ENCODE results near the gene IRS1.

IRS1 gene

GRCh38 chr2:226726546-226726945, 73.1 kb downstream of the IRS1 start:
- no peak for DNase-seq (ENCODE audit: low spot score)

DNA sequence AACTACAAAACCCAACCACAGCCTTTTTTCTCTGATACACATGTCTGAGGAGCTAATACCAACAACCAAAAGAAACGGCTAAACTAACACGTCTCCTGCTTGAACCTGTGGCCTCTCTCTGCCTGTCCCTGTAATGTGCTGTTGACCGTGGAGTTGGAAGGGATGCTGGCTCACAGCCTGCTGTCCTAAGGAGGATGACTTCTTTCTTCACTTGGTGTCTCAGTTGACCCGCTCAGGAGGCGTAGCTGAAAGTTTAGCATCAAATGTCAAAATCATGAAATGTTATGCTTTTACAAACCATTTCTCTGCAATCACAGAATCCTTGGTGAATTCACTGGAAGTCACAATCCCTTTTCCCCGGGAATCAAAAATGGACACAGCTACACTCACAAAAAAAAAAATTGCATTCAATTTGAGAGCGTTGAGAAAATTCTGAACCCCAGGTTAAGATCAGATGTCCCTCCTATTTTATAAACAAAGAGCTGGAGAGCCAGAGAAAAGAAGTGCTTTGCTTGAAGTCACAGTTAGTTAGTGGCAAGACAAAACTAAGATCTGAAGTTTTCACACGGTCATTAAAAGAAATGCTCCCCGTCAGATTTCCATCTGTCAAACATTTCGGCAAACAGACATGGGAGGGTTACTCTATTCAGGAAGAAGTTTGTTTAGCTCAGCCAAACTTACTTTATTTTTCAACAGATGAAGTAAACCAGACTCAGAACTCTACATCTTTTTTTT, 74.3 kb downstream of the IRS1 start:
- no peak for DNase-seq (ENCODE audit: low spot score)

- no peak for DNase-seq (ENCODE audit: low spot score)
Observed at GRCh38 chr2:226721541-226721940, 78.1 kb downstream of the IRS1 start.

DNA sequence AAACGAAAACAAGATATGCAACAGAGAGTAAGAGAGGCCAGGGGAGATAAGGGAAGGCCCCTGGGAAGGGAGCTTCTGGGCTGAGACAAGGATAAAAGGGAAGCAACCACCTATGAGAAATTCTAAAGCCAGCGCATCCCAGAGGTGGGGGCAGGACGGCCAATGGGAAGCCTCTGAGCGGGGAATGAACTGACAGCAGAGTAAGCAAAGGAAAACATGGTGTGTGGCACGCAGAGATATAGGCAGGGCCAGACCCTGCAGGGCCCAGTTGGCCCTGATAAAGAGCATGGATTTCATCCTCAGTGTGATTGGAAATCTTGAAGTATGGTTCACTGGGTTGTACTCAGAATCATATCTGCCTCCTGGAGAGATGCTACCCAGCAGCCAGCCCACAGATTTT, 78.7 kb downstream of the IRS1 start:
- no peak for DNase-seq (ENCODE audit: low spot score)

DNA sequence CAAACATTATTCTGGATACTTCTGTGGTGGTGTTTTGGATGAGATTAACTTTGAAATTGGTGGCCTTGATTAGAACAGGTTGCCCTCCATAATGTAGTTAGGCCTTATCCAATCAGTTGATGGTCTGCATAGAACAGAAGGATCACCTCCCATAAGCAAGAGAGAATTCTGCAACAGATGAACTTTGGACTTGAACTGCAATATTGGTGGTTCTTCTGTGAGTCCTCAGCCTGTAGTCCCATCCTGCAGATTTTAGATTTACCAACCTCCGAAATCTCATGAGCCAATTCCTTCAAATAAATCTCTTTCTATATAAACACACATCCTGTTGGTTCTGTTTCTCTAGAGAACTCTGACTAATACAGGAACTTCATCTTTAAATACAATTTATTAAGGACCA, 81.9 kb downstream of the IRS1 start:
- DNase-seq (ENCODE audit: low spot score): no peak

GRCh38 chr2:226716126-226716525, 83.5 kb downstream of the IRS1 start:
- DNase-seq (ENCODE audit: low spot score): no peak

DNA sequence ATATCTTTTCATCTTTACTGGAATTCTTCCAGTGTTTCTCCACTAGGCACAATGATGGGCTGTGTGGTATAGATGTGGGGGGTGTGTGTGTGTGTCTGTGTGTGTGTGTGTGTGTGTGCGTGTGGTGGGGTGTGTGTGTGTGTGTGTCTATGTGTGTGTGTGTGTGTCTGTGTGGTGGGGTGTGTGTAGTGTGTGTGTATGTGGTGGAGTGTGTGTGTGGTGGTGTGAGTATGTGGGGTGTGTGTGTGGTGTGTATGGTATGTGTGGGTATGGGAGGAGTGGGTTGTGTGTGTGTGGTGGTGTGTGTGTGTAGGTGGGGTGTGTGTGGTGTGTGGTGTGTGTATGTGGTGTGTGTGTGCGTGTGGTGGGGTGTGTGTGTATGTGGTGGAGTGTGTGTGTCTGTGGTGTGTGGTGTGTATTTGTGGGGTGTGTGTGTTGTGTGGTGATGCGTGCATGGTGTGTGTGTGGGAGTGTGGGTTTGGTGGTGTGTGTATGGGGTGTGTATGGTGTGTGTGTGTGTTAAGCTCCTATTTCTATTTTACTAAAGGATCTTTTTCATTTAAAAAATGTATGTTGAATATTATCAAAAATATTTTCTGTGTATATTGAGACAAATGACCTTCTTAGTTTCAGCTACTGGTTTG, 84.2 kb downstream of the IRS1 start:
- no peak for DNase-seq (ENCODE audit: low spot score)

GRCh38 chr2:226712941-226713340, 86.7 kb downstream of the IRS1 start:
- no peak for DNase-seq (ENCODE audit: low spot score)

DNA sequence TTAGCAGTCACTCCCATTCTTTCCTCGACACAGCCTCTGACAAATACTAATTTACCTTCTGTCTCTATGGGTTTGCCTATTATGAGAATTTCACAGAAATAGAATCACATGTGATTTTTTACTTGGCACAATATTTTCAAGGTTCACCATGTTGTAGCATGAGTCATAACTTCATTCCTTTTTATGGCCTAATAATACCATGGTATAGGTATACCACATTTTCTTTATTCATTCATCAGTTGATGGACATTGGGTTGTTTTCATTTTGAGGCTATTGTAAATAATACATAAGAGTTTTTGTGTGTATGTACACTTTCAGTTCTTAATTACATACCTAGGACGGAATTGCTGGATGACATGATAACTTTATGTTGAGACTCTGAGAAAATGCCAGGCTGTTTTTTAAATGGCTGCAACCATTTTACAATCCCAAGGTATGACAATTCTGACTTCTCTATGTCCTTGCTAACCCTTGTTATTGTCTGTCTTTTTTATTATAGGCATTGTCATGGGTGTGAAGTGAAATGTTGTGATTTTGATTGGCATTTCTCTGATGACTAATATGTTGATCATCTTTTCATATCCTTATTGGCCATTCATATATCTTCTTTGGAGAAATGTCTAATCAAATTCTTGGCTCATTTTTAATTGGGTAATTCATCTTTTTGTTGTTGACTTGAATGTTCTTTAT, 87.9 kb downstream of the IRS1 start:
- no peak for DNase-seq (ENCODE audit: low spot score)

- DNase-seq (ENCODE audit: low spot score): no peak
Observed at GRCh38 chr2:226707499-226707898, 92.1 kb downstream of the IRS1 start.

GRCh38 chr2:226705965-226706364, 93.7 kb downstream of the IRS1 start:
- no peak for DNase-seq (ENCODE audit: low spot score)

GRCh38 chr2:226705133-226705886, 94.3 kb downstream of the IRS1 start:
- no peak for DNase-seq (ENCODE audit: low spot score)

GRCh38 chr2:226703514-226703913, 96.1 kb downstream of the IRS1 start:
- no peak for DNase-seq (ENCODE audit: low spot score)

DNA sequence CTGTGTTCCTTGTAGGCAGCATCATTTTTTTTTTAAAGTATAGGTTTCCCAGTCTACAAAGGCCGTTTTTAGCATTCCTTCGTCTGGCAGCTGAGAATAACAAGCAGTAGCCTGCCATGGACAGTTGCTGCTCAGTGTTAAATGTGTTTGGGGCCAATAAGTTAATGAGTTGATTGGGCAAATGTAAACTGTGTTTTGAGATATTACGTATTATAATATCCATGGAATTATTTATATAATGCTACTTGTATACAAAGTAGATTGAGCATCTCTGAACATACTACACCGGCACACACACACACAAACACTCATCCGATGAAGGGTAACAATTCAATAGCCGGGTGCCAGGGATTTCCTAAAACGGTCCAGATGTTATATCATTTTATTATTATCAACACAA, 97.2 kb downstream of the IRS1 start:
- DNase-seq (ENCODE audit: low spot score): no peak

- no peak for DNase-seq (ENCODE audit: low spot score)
Observed at GRCh38 chr2:226701052-226701451, 98.6 kb downstream of the IRS1 start.

GRCh38 chr2:226699321-226699720, 100.3 kb downstream of the IRS1 start:
- DNase-seq (ENCODE audit: low spot score): no peak

GRCh38 chr2:226698671-226699070, 100.9 kb downstream of the IRS1 start:
- DNase-seq (ENCODE audit: low spot score): no peak

- no peak for DNase-seq (ENCODE audit: low spot score)
Observed at GRCh38 chr2:226694586-226695284, 104.9 kb downstream of the IRS1 start.

- DNase-seq (ENCODE audit: low spot score): no peak
Observed at GRCh38 chr2:226694149-226694548, 105.5 kb downstream of the IRS1 start.

DNA sequence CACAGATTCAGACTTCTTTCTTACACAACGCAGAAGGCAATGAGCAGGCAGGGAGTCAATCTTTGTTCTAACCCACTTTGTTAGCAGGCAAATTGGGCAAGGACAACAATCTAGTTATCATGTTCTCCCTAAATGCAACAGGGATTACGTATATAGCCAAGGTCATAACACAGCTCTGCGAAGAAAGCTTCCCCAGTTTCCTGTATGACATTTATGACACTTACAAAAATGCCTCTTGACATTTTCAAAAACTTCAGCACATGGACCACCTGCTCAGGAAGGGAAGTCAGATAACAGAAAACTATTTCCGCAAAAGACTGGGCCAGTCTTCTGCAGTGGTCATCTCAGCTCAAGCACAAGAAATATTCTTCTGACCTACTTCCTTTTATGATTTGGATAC, 106.1 kb downstream of the IRS1 start:
- no peak for DNase-seq (ENCODE audit: low spot score)

- DNase-seq (ENCODE audit: low spot score): no peak
Observed at GRCh38 chr2:226692521-226693126, 107.0 kb downstream of the IRS1 start.

GRCh38 chr2:226691255-226691654, 108.4 kb downstream of the IRS1 start:
- DNase-seq (ENCODE audit: low spot score): no peak
